Spleen (tissue), 11 donors: ENCODE data around the gene ADGRA1. TPM values are rescaled to one million over a fixed set of nuclear protein-coding genes. Genes with fewer than 3 reads are reported as not detected.
"Not testable (repeated sequence)": the region's sequence is repeated elsewhere in the genome, so short reads cannot be mapped to it uniquely, and the experiment has no call there.

Source experiments
- DNase-seq: peaks from one replicate; pipeline ENCODE4 v3.0.0-alpha.2; 2020
- H3K27ac ChIP-seq, 8 donors: fragments of 200-600 bp; sonication (generic) in 7 of 8; 1 replicate in 4 of 8; 2 replicates in 4 of 8; pipeline versions ENCODE4 v1.5.0 to v1.8.0; 2016 to 2021; ENCODE audit warnings: inconsistent platforms in 4 of 8, mild to moderate bottlenecking in 4 of 8, moderate library complexity in 1 of 8
- H3K27me3 ChIP-seq, 7 donors: fragments of 200-600 bp; sonication (generic) in 6 of 7; replicated peaks in 1 of 7; 1 replicate in 4 of 7; 2 replicates in 3 of 7; pipeline versions ENCODE4 v1.5.0 to v1.8.0; 2016 to 2021; ENCODE audit warnings: inconsistent platforms in 3 of 7, mild to moderate bottlenecking in 1 of 7
- H3K36me3 ChIP-seq, 6 donors: fragments of 200-600 bp; sonication (generic) in 5 of 6; 1 replicate in 4 of 6; 2 replicates in 2 of 6; pipeline versions ENCODE4 v1.5.0 to v1.8.0; 2016 to 2021; ENCODE audit warnings: inconsistent platforms in 2 of 6
- H3K4me1 ChIP-seq, 6 donors: fragments of 200-600 bp; sonication (generic) in 5 of 6; 1 replicate in 3 of 6; 2 replicates in 3 of 6; pipeline versions ENCODE4 v1.5.0 to v1.8.0; 2016 to 2021; ENCODE audit warnings: inconsistent platforms in 3 of 6
- H3K4me3 ChIP-seq, 8 donors: fragments of 200-600 bp; sonication (generic) in 7 of 8; 1 replicate in 4 of 8; 2 replicates in 4 of 8; pipeline versions ENCODE4 v1.5.0 to v1.8.0; 2016 to 2021; ENCODE audit warnings: inconsistent platforms in 4 of 8, mild to moderate bottlenecking in 4 of 8, moderate library complexity in 2 of 8
- H3K9me3 ChIP-seq, 8 donors: fragments of 200-600 bp; sonication (generic) in 7 of 8; 1 replicate in 4 of 8; 2 replicates in 4 of 8; pipeline versions ENCODE4 v1.5.0 to v1.8.0; 2016 to 2021; ENCODE audit warnings: inconsistent platforms in 4 of 8
- CTCF ChIP-seq, 11 experiments: fragments of 200-600 bp in 7 of 11; fragments of 450-650 bp in 4 of 11; sonication (generic) in 4 of 11; IDR thresholded peaks in 8 of 11; conservative IDR thresholded peaks in 3 of 11; 1 replicate in 7 of 11; 2 replicates in 4 of 11; pipeline versions ENCODE4 v1.4.0 to v1.8.0; 2016 to 2021; ENCODE audit warnings: antibody characterized with exemption in 11 of 11, inconsistent platforms in 4 of 11, mild to moderate bottlenecking in 1 of 11
- POLR2A ChIP-seq, 3 donors: fragments of 450-650 bp; IDR thresholded peaks; one replicate each; pipeline ENCODE4 v1.5.1; 2017; ENCODE audit warnings: antibody characterized with exemption in 3 of 3, mild to moderate bottlenecking in 1 of 3
- POLR2AphosphoS5 ChIP-seq, 3 donors: sonication (generic); formaldehyde crosslinking; IDR thresholded peaks; one replicate each; pipeline ENCODE4 v1.5.1; 2017; ENCODE audit warnings: antibody characterized with exemption in 3 of 3
- WGBS, 5 donors: extraction: QIAGEN DNeasy Blood & Tissue Kit in 3 of 5; methylation state at CpG; one replicate each; pipeline versions ENCODE4 v1.1.5 to v1.1.7; 2013 to 2018; 5-methylcytosine and 5-hydroxymethylcytosine counted together
- intact Hi-C: fragments of 100-400 bp; cut with DNase I; formaldehyde crosslinking; loops from one replicate; pipeline ENCODE4 v1.15.0; 2023; ENCODE audit warnings: low total_unique reads
- polyA plus RNA-seq, 3 donors: library from polyadenylated mRNA; stranded (reverse); fragments of 200-250 nt; gene quantifications; one replicate each; pipeline ENCODE4 v1.2.1, GENCODE V29; 2013
- total RNA-seq, 7 donors: library from RNA; depleted of rRNA in 3 of 7; stranded (reverse); fragments of >200 nt in 3 of 7; fragmentation: NEBNext Ultra II Directional in 4 of 7; extraction: Animal tissue kit (Norgen Biotek cat#: 25700) in 4 of 7; gene quantifications; one replicate each; pipeline versions ENCODE4 v1.1.0 to v1.2.1, GENCODE V29; 2016 to 2021
- donor health status: healthy with polysubstance abuse.
- donor health status: DM: no; HTN: no; CAD: no; lungs with moderate emphysema.
- donor health status: DM: no; HTN: no; CAD: no.
- donor health status: Bipolar disorder and iron deficiency.
- donor health status: healthy.
- donor health status: DM: no; HTN: no; CAD: no.
- donor health status: DM: yes; HTN: yes; CAD: no.

Gene ADGRA1
- total and polyA plus RNA-seq, 10 donors, result 0.02 to 0.34 (median 0.19) TPM; not detected in 6

GRCh38 chr10:133110133-133110532 is 22.4 kb downstream of the ADGRA1 start:
- TF ChIP-seq POLR2AphosphoS5 (IDR thresholded peaks at IDR 0.05) (peak; percentile 77 to 87 (median 87)), POLR2A (IDR thresholded peaks at IDR 0.05) (no peak)
- intact Hi-C loops, result no loop called here
- peak; percentile 85 for DNase-seq
- 16 to 68% (median 47%) methylated on average over 3 to 13 of the region's 13 CpGs for WGBS, 5 donors
- Histone ChIP-seq H3K36me3 (no peaks in the 10 kb centered on the region), H3K27ac (peak overlapping the region in 6 of 8 donors; percentile 38 to 80 (median 71)), H3K9me3 (peaks cover 0 to 40% (median 27%) of the 10 kb centered on the region in 8 donors), H3K4me1 (peaks cover 0 to 18% (median 0%) of the 10 kb centered on the region in 6 donors), H3K27me3 (peaks cover 0 to 30% (median 0%) of the 10 kb centered on the region in 7 donors), H3K4me3 (peak overlapping the region in 1 of 8 donors; percentile 0)

- DNase-seq, result no peak
- 26 to 57% (median 50%) methylated on average over 4 to 6 of the region's 6 CpGs for WGBS, 5 donors
- peaks cover 0 to 40% (median 27%) of the 10 kb centered on the region in 8 donors for H3K9me3 ChIP-seq
Observed at GRCh38 chr10:133110609-133111275, 23.0 kb downstream of the ADGRA1 start.

GRCh38 chr10:133111640-133112039 is 23.9 kb downstream of the ADGRA1 start:
- H3K4me1 ChIP-seq, result peaks cover 0 to 18% (median 0%) of the 10 kb centered on the region in 6 donors

More at GRCh38 chr10:133110609-133111275, 23.0 kb downstream of the ADGRA1 start:
- Histone ChIP-seq H3K36me3 (no peaks in the 10 kb centered on the region), H3K27ac (peak overlapping the region in 3 of 8 donors; percentile 74 to 80 (median 77)), H3K4me3 (no peak overlapping the region), H3K4me1 (peaks cover 0 to 18% (median 0%) of the 10 kb centered on the region in 6 donors), H3K27me3 (peaks cover 0 to 28% (median 0%) of the 10 kb centered on the region in 7 donors)
- intact Hi-C loops, result no loop called here
- TF ChIP-seq CTCF (IDR thresholded peaks at IDR 0.05 in 8 of 11, conservative IDR thresholded peaks at IDR 0.05 in 3 of 11) (no peak), POLR2A (IDR thresholded peaks at IDR 0.05) (no peak), POLR2AphosphoS5 (IDR thresholded peaks at IDR 0.05) (no peak)

GRCh38 chr10:133113146-133113830 is 25.6 kb downstream of the ADGRA1 start:
- peak; percentile 58 for DNase-seq
- Histone ChIP-seq H3K9me3 (peaks cover 0 to 26% (median 9%) of the 10 kb centered on the region in 8 donors), H3K36me3 (no peaks in the 10 kb centered on the region), H3K4me1 (peaks cover 0 to 18% (median 0%) of the 10 kb centered on the region in 6 donors), H3K4me3 (no peak overlapping the region), H3K27ac (no peak overlapping the region), H3K27me3 (peaks cover 0 to 35% (median 0%) of the 10 kb centered on the region in 7 donors)
- no peak for TF ChIP-seq CTCF (IDR thresholded peaks at IDR 0.05 in 8 of 11, conservative IDR thresholded peaks at IDR 0.05 in 3 of 11)
- no peak for TF ChIP-seq POLR2A (IDR thresholded peaks at IDR 0.05)
- no peak for TF ChIP-seq POLR2AphosphoS5 (IDR thresholded peaks at IDR 0.05)
- WGBS, 5 donors, result 90 to 96% (median 93%) methylated on average over 25 to 31 of the region's 31 CpGs
- intact Hi-C loops, result no loop called here

More at GRCh38 chr10:133111640-133112039, 23.9 kb downstream of the ADGRA1 start:
- 18 to 34% (median 25%) methylated on average over 4 to 7 of the region's 7 CpGs for WGBS, 5 donors
- intact Hi-C loops, H3K4me3 ChIP-seq, H3K36me3 ChIP-seq, H3K27ac ChIP-seq, DNase-seq: not testable (repeated sequence)
- peaks cover 0 to 31% (median 20%) of the 10 kb centered on the region in 8 donors for H3K9me3 ChIP-seq
- H3K27me3 ChIP-seq, result peaks cover 0 to 28% (median 0%) of the 10 kb centered on the region in 7 donors

GRCh38 chr10:133113847-133114246 is 26.1 kb downstream of the ADGRA1 start:
- Histone ChIP-seq H3K27me3 (peaks cover 0 to 35% (median 0%) of the 10 kb centered on the region in 7 donors), H3K4me3 (no peak overlapping the region), H3K36me3 (no peaks in the 10 kb centered on the region), H3K9me3 (peaks cover 0 to 26% (median 10%) of the 10 kb centered on the region in 8 donors), H3K4me1 (peaks cover 0 to 18% (median 0%) of the 10 kb centered on the region in 6 donors), H3K27ac (no peak overlapping the region)
- intact Hi-C loops, result no loop called here
- no peak for TF ChIP-seq CTCF (IDR thresholded peaks at IDR 0.05 in 8 of 11, conservative IDR thresholded peaks at IDR 0.05 in 3 of 11)
- DNase-seq, result peak; percentile 60
- 83 to 94% (median 88%) methylated on average over 9 to 12 of the region's 12 CpGs for WGBS, 5 donors
